Right ventricle myocardium superior (tissue), 1 donor: ENCODE data around the gene CCR7. TPM values are rescaled to one million over a fixed set of nuclear protein-coding genes. Genes with fewer than 3 reads are reported as not detected.

ENCODE experiments used
- ATAC-seq: fragments of 200-7000 bp; cut with Tn5 transposase; one replicate; pipeline ENCODE4 v1.9.1; 2020; ENCODE audit warnings: mild to moderate bottlenecking; ENCODE audit not compliant: poor library complexity
- DNase-seq: peaks from one replicate; pipeline ENCODE4 v3.0.0-alpha.2; 2020
- intact Hi-C: fragments of 100-400 bp; cut with DNase I; formaldehyde crosslinking; loops from one replicate; pipeline ENCODE4 v1.11.2; 2022
- long read RNA-seq: library from polyadenylated mRNA; unstranded; transcript quantifications from one replicate; pipeline ENCODE4 v2.0.0, GENCODE V29; 2021
- total RNA-seq: library from RNA; stranded (reverse); fragmentation: NEBNext Ultra II Directional; extraction: Animal tissue kit (Norgen Biotek cat#: 25700); gene quantifications from one replicate; pipeline ENCODE4 v1.2.1, GENCODE V29; 2021
- donor health status: DM: no; HTN: yes; CAD: no; lungs with severe emphysema.

The CCR7 gene, protein sequence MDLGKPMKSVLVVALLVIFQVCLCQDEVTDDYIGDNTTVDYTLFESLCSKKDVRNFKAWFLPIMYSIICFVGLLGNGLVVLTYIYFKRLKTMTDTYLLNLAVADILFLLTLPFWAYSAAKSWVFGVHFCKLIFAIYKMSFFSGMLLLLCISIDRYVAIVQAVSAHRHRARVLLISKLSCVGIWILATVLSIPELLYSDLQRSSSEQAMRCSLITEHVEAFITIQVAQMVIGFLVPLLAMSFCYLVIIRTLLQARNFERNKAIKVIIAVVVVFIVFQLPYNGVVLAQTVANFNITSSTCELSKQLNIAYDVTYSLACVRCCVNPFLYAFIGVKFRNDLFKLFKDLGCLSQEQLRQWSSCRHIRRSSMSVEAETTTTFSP
- not detected for total RNA-seq
- long read RNA-seq, partial matches to known transcripts = 0 of 1 reads
- long read RNA-seq, other reads (novel, unspliced or antisense) = 0 of 1 reads

DNA sequence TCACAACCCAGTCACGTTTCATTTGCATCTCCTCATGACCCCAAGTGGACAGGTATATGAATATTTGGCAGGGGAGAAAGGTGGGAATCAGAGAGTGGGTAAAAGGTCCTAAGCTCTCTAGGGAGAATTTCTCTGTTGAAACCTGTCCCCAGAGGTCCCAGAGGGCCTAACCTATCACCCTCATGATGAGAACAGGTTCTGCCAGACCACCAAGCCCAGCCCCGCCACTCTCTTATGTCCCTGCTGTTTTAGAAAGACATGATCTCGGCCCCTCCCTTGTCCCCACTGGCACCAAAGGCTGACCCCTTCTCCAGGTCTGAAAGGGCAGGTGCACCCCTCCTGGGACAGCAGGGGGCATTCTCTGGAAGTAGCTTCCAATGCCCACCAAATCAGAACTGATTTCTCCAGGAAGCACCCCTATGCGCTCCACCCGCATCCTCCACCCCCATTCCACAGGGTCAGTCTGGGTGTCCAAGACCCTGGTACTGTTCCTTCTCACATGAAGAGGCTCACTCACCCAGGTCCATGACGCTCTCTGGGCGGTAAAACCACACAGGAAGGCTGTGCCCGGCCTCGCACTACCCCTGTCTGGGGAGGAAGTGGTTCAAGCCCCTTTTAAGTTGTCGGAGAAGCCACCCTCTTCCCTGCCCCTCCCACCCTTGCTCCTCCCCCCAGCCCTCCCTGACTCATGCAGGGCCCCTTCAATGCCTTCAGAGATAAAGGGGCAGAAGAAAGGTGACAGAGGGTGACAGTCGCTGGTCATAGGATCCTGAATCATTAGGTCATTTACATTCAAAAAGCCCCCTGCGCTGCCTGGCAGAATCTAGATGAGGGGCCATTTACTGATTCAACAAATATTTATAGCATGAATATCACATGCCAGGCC, at the start of gene CCR7:
Gene CCR7, minus strand, starts transcription at position 590 of the 886 bp plus-strand sequence. Its CDS starts 63 bp downstream, at position 527.
- intact Hi-C loops = no loop called here
- no peak for DNase-seq
- no peak for ATAC-seq

DNA sequence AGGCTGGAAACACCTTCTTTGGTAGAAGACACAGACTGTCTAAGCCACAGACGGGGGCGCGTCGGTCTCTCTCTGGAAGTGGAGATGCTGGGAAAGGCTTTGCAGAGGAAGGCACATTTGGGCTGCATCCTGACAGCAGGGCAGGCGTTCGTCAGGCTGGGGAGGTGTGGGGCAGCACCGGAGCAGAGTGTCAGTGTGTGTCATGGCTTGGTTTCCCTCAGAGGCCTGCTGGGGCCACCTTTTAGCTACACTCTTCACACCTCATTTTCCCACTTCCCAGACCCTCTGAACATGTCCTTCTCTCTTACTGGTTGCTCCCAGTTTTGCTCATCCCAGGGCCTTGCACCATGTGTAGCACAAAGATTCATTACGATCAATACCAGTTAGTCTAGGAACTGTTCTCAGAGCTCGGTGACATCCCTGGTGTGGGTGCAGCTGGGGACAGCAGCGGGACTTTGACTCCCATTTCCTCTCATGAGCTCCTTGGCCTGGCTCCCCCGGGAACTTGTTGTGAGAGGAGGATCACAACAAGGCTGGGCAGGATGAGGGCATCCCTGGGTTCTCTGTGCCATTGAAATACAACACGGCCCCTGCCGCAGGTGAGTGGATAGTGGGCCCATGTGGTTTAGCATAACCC, 49.3 kb upstream of the CCR7 start:
- ATAC-seq = no peak
- intact Hi-C loops = loop anchor here (5.0 kb wide), 1 partner anchor 178 kb away; no protein-coding TSS in a partner anchor
- no peak for DNase-seq

DNA sequence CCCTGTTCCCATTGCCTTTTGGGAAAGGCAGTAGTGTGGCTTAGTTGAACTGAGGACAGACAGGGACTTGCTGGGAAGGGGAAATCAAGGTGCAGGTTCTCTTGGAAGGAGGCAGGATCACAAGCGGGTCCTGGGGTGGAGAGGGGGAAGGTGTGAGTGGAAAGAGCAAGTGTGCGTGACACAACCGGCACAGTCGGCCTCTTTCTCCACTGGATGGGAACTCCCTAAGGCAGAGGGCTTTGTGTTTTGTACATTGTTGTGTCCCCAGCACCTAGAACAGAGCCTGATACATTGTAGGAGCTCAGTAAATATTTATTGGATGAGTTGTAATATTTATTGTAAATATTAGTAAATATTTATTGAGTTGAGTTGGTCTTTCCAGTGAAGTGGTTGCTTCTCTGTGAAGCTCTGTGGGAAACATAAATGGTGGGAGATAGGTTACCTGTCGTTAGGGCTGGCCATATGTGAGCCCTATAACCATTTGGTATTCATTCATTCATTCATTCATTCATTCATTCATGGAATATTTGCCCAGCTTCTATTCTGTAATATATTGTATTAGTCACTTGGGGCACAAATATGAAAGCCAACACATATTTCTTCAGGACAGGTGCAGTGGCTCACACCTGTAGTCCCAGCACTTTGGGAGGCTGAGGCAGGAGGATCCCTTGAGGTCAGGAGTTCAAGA, 48.3 kb upstream of the CCR7 start:
- ATAC-seq (no peak), DNase-seq (no peak)
- intact Hi-C loops = no loop called here

DNA sequence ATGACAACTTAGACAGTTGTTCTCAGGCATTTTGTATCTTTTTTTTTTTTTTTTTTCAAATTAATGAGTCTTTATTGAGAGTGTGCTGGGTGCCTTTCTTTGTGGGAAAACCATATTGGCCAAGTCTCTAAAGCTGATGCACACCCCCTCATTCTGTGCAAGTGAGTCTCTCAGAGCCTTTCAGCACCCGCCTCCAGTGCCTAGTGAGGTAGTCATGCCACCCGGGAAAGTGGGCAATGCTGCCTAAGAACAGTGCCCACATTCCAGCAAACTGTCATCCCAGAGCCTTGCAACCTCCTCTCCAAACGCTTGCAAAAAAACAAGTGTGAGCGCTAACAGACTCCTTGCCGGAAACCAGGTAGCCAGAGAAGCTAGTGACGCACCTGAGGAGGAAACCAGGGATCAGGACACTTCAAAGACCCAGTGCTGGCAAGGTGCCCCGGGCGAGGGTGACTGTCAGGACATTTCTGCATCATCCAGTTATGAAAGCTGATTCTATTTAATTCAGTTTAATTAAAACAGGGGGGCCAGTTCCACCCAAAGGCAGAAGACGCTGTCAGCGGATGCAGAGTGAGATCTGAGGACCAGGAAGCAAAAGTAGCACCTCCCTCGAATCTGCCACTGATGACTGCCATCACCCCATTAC, 47.5 kb upstream of the CCR7 start:
- DNase-seq (no peak), ATAC-seq (no peak)
- intact Hi-C loops = no loop called here

DNA sequence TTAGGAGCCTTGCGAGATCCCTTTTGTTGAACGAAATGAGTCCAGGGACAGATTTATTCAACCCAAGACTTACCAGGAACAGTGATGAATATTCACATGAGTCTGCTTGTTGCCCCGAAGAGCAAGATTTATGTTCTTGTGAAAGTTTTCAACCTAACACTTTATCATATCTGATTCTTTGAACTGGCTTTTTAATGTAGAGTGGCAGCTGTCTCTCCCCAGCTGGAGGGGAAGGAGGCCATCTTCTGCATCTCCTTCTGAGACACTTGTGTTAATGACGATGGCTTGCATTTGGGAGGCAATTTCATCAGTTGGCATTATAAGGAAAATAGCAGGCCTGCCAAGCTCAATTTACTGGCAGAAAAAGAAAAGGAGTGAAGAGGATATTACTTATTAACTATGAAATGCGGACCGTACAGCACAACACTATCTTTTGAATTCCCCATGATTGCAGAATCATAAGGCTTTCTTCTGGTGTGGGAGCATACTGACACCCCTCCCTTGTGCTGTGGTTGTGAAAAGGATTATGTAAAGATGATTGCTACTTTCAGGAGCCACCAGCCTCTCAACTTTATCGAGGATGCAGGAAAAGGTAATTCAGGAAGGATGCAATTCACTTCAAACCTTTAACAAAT, 46.7 kb upstream of the CCR7 start:
- intact Hi-C loops = no loop called here
- ATAC-seq (no peak), DNase-seq (no peak)

DNA sequence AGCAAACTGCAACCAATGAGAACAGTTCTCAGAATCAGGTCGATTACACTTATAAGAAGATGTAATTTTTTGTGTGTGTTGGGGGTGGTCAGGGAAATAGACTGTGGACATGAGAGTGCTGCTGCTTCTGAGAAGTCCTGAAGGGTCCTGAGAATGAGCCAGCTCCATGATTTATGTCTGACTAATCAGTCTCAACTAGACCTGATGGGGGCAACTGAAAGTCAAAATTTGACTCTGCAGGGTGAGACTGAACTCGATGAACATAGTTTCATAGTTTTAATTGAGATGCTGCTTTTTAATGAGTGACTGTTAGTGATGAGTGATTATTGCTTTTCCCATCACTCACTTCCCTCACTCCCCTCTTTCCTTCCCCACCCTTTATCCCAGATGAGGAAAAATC, 45.1 kb upstream of the CCR7 start:
- ATAC-seq (no peak), DNase-seq (no peak)
- intact Hi-C loops = no loop called here

DNA sequence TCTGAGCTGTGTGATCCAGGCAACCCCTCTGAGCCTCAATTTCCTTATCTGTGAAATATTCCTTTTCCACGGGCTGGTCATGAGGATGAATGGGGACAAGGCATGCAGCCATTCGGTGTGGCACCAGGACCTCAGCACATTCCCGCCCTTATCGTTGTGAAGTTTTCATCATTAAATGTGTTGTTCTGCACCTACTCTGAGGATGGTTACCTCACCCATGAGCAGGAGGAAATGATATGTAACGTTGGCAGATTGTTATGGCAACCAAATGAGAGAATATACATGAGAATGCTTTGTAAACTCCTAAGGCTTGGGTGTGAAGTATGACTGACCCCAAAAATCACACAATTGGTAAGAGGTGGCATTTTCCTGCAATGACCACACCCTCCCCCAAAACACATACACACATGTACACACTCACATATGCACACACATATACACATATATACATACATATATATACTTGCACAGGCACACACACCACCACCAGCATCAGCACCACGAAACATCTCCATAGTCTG, 42.8 kb upstream of the CCR7 start:
- intact Hi-C loops = no loop called here
- ATAC-seq = no peak
- no peak for DNase-seq

DNA sequence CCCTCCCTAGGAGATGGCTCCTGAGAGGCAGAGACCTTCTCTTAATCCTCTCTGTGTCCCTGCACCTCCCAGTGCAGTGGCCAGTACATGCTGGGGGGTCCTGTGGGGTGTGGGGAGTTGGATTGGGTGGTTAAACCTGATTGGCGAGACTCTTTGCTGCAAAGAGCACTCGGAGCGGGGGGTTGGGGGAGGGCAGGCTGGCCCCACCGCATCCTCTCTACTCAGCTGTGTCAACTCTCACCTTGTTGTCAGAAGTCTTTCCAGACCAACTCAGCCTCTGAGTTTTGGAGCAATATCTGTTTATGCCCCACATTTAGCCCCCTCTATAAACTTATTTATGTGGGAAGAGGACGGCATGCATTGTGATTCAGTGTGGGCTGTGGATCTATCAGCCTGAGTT, 42.4 kb upstream of the CCR7 start:
- intact Hi-C loops = no loop called here
- ATAC-seq (no peak), DNase-seq (no peak)

DNA sequence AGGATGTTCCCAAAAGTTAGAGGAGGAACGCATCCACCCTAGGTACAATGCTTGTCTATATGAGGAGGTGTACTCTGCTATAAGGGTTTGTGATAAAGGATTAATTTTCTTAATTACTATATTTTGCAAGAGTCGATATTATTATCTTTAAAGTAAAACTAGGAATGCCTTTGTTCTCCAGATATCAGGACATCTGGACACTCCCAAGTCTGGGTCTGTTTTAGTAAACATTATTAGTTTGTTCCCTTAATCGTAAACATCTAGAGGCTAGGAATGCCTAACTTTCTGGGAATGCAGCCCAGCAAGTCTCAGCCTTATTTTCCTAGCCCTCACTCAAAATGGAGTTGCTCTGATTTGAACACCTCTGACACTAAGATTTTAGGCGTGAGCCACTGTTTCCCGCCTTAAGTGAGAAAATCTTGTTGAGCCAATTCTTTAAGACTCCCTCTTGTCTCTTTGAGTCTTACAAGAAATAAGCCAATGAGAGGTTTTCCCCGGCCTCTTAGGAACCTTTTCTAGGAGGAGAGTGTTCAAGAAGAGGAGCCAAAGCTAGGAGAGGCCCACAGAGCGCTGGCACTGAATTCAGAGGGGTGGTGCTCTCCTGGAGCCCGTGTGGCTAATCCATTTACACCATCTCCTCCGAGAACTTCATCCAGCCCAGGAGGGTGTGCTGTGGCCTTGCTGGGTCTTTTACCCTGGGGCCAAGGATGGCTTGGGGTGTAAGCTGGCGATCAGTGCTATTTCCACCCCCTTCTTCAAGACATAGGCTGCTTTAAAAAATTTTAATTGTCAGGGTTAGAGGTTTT, 41.5 kb upstream of the CCR7 start:
- intact Hi-C loops = no loop called here
- DNase-seq (no peak), ATAC-seq (no peak)

DNA sequence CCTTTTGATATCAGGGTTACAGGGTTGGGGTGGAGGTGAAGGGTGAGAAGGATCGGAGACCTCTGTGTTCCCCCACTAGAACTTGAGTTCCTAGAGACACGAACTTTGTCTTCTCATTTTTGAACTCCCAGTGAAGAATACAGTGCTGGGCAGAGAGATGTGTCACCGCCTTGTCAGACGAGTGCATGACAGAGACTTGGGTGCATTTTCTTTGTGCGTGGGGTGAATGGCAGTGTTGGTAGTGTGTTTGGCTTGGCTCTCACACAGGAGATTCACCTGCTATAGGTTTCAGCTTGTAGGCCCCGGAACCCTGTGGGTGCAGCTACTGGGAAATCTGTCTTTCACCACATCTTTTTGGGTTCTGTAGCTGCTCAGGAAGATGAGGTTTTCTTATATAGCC, 40.0 kb upstream of the CCR7 start:
- no peak for DNase-seq
- intact Hi-C loops = no loop called here
- no peak for ATAC-seq

DNA sequence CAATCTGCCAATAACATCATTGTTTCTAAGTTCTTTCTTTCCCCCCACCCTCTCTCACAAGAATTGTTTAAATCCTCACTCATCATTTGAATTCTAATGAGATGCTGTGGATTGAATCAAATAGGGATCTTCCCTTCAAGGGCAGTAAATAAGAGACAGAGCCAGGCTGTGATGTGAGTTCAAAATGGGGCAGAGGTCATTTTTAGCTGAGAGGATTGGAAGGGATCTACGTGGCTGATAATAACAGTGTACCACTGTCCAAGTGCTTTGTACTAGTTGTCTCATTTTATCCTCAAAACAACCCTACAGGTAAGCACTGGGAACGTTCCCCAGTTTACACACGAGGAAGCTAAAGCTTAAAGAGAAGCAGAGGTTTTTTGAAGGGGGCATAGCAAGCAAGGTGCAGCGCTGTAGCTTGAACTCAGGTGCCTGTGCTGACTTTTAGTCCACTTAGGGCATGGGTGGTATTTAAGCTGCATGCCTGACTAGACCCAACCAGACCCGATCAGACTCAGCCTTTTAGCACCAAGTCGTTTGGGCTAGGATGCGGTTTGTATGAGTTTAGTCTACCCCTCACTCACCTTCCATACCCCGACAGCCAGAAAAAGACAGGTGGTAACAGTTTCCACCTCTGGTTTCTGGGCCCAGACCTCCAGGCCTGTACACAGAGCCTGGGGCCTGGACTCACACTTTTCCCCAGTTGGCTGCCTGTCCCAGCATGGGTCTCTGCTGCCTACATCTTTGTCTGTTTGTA, 39.2 kb upstream of the CCR7 start:
- ATAC-seq (no peak), DNase-seq (no peak)
- intact Hi-C loops = no loop called here

DNA sequence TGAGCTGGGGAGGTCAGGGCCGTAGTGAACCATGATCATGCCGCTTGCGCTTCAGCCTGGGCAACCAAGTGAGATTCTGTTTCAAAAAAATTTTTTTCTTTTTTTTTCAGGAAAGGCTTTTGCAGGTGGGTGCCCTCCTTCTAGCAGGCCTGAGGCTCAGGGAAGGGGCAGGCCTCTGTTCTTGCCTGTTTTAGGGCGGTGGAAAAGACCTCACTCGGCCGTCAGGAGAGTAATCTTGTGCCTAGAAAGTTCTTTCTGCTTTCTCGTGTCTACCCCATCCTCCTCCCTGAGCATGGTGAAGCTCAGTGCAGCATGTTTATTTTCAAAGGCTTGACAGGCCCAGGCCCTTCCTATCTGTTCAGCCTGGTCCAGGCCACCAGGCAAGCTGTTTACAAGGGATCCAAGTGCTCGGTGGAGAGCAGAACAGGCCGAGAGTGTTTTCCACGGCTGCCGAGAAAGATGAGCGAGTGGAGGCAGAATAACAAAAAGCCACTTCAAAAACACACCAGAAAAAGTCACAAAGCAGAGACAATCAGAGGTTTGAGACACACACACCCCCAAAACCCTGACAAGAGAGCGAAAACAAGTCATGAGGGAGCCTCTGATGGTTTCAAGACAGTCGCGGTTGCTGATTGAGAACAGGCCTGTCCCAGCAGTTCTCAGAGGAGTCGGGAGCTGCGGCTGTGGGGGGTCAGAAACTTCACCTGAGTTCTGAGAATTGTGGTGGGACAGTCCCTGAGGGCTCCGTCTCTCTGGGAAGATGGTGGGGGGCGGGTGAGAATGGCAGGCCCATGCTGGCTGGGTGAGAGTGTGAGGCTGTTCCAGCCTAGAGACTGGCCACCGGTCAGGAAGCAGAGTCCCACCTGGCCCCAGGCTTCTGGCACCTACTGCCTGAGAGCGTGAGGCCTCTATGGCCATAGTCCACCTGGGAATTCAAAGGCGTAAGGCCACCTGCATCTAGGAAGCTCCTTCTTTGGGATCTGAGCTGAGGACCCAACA, 37.5 kb upstream of the CCR7 start:
- no peak for ATAC-seq
- no peak for DNase-seq
- intact Hi-C loops = no loop called here

DNA sequence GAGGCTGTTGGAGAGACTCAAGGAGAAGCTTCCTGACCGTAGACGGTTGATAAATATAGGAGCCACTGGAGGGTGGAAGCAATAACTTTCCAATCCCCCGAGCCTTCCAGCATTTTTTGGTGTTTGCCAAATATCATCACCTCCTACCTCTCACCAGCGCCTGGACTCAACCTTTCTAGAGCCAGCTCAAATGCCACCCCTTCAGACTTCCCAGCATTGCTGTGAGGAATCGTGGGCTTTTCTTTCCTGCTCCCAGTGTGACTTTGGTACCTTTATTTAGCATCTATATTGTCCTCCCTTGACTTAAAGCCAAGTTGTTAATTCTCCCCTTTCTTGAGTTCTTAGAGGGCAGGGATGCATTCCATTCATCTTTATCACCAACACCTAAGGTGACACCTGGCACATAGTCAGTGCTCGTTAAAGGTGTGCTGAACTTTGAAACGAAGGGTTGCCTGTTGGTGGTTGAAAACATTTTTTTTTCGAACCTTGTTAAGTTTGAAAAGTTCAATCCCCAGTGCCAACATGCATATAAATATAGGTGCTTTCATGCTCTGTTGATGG, 35.3 kb upstream of the CCR7 start:
- intact Hi-C loops = no loop called here
- ATAC-seq (no peak), DNase-seq (no peak)

DNA sequence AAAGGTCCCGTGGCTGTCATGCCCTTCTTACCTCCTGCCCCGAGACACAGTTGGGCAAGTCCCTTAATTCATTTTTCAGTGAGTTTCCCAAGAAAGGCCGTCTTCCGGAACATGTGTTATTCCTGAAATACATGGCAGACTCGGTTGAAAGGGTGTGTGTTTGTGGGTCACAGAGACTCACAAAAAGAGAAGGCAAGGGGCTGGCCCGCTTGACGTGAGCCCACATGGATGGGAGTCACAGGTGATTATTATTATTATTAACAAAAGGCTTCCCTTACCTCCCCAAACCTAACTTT, 34.1 kb upstream of the CCR7 start:
- DNase-seq (no peak), ATAC-seq (no peak)
- intact Hi-C loops = no loop called here
